Endothelial cell of umbilical vein (primary cell): ENCODE results near the gene EXOC6.

Experiments
- EZH2 ChIP-seq: IDR thresholded peaks from 2 replicates; pipeline ENCODE4 v1.6.1; 2012; ENCODE audit warnings: borderline replicate concordance, low read depth, mild to moderate bottlenecking, moderate library complexity, low read length, inconsistent platforms; ENCODE audit not compliant: severe bottlenecking
- FOS ChIP-seq: IDR thresholded peaks from 2 replicates; pipeline ENCODE4 v1.6.1; 2011; ENCODE audit warnings: mild to moderate bottlenecking, low read length, moderate library complexity, borderline replicate concordance; ENCODE audit not compliant: insufficient read depth
- POLR2A ChIP-seq: IDR thresholded peaks from 2 replicates; pipeline ENCODE4 v1.6.1; 2012; ENCODE audit warnings: low read depth, mild to moderate bottlenecking, control low read depth, low read length
- TF ChIP-seq, protein P1 (sequence below), 2 donors: IDR thresholded peaks; 1 replicate in 1 of 2; 2 replicates in 1 of 2; pipeline ENCODE4 v1.5.1; 2011; ENCODE audit warnings: low read length in 2 of 2, mild to moderate bottlenecking in 2 of 2, moderate library complexity in 2 of 2, control low read depth in 1 of 2, inconsistent platforms in 1 of 2, low read depth in 1 of 2; ENCODE audit not compliant: insufficient read depth in 1 of 2; ENCODE audit errors: extremely low read depth in 1 of 2

DNA sequence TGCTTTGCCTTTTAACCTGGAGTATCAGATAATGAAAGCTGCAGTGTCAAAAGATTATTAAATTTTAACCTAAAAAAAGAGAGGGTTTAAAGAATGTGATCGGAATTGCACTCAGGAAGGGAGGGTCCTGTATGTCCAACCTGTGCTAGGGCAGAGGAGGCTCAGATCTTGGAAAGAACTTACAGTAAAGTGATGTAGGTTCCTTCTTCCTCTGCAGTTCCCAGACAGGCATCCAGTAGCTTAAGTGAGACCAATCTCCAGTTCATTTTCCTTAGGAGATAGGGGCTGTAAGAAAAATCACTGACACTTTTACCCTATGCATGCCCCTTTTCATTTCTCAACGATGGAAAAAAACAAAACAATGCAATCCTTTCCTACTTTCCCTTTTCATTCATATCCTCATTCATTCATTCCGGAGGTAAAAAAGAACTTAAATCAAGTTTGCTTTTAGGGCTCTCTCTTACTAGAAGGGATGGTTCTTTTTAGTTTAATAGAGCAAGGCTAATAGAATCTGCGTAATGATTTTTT, 28.3 kb downstream of the EXOC6 start:
- TF ChIP-seq POLR2A (no peak), EZH2 (no peak), FOS (no peak)
- TF ChIP-seq, protein P1, sequence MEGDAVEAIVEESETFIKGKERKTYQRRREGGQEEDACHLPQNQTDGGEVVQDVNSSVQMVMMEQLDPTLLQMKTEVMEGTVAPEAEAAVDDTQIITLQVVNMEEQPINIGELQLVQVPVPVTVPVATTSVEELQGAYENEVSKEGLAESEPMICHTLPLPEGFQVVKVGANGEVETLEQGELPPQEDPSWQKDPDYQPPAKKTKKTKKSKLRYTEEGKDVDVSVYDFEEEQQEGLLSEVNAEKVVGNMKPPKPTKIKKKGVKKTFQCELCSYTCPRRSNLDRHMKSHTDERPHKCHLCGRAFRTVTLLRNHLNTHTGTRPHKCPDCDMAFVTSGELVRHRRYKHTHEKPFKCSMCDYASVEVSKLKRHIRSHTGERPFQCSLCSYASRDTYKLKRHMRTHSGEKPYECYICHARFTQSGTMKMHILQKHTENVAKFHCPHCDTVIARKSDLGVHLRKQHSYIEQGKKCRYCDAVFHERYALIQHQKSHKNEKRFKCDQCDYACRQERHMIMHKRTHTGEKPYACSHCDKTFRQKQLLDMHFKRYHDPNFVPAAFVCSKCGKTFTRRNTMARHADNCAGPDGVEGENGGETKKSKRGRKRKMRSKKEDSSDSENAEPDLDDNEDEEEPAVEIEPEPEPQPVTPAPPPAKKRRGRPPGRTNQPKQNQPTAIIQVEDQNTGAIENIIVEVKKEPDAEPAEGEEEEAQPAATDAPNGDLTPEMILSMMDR (IDR thresholded peaks at IDR 0.05; ENCODE audit: extremely low read depth in 1 of 2, insufficient read depth in 1 of 2, low read depth in 1 of 2, low read length in 2 of 2) = no peak
